GM19099 (cell line): Measurements from ENCODE around the gene ROCK2.

ENCODE experiments used
- POLR2A ChIP-seq: IDR thresholded peaks from 3 replicates; pipeline ENCODE4 v1.6.1; 2011; ENCODE audit warnings: low read depth; ENCODE audit not compliant: insufficient read length; ENCODE audit errors: extremely low read depth

The ROCK2 gene

DNA sequence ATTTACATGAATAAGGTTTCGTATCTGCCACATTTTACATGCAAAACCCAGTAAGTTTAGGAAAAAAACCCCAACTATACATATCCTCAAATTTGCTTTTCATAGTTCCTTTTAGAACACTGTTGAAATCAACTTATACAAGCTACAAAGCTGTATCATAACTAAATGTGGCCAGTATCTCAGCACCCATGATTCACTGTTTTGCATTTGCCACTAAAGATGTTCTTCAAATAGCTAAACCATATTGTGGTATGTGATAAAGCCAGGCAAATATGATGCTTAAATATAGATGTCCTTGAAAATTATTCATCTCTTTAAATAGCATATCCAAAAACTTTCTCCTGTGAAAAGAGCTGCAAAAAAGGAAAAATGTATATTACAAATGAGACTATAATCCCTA, 29.9 kb downstream of the ROCK2 start:
- TF ChIP-seq POLR2A: no peak

DNA sequence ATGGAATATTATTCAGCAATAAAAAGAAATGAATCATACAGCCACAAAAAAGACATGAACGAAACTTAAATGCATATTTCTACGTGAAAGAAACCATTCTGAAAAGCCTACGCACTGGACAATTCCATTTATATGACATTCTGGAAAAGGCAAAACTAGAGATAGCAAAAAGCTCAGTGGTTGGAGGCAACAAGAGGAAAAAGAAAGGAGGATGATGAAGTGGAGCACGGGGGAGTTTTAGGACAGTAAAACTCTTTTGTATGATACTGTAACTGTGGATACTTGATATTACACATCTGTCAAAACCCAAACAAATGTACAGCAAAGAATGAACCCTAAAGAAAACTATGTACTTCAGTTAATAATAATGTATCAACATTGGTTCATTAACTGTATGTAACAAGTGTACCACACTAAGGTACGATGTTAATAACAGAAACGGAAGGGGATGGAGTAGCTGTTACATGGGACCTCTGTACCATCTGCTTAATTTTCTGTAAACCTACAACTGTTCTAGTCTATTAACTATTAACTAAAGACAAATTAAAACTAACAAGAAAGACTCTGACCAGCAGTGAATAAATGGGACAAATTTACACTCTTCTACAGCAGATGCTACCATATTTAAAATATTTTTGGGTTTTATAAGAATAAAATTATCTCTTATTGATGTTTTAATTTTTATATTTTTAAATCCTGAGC, 31.5 kb downstream of the ROCK2 start:
- TF ChIP-seq POLR2A: no peak

DNA sequence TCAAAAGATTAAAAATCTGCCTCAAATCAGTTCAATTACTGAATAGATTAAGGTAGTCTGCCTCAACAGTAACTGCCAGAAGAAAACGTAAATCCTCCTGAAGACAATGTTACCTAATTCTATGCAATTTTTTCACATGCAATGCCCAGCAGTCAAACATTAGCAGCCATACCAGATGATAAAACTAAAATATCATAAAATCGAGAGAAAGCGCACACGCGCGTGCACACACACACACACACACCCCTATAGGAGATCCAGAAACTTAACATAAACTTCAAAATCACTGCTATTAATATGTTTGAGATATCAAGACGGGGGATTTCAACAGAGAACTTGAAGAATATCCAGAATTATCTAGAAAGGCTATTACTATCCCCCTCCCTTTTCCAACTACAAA, 32.9 kb downstream of the ROCK2 start:
- TF ChIP-seq POLR2A: no peak

DNA sequence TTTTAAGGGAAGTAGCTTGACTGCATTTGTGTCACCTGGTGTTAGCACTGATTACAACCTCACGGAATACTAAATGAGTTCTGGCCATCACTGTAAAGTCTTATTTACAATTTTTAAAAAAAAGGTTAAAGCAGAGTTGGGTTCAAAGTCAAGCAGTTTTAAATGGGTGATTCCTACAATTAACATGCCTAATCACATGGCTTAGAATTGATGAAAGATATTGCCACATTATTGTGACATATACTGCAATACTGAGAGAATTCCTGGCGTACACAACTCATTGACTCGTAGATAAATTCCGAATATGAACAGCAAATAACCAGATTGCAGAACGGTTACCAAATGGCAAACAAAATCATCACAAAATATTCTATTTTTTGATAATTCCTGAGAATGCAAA, 34.2 kb downstream of the ROCK2 start:
- no peak for TF ChIP-seq POLR2A

DNA sequence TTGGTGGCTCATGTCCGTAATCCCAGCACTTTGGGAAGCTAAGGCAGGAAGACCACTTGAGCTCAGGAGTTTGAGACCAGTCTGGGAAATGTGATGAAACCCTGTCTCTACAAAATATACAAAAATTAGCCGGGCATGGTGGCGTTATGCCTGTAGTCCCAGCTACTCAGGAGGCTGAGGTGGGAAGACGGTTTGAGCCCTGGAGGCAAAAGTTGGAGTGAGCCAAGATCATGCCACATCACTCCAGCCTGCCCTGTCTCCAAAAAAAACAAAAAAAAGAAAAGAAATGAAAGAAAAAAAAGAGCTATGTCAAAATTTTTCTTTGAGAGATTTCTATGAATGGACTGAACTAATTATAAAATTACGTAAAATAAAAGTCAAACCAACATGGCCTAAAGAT, 34.7 kb downstream of the ROCK2 start:
- no peak for TF ChIP-seq POLR2A

DNA sequence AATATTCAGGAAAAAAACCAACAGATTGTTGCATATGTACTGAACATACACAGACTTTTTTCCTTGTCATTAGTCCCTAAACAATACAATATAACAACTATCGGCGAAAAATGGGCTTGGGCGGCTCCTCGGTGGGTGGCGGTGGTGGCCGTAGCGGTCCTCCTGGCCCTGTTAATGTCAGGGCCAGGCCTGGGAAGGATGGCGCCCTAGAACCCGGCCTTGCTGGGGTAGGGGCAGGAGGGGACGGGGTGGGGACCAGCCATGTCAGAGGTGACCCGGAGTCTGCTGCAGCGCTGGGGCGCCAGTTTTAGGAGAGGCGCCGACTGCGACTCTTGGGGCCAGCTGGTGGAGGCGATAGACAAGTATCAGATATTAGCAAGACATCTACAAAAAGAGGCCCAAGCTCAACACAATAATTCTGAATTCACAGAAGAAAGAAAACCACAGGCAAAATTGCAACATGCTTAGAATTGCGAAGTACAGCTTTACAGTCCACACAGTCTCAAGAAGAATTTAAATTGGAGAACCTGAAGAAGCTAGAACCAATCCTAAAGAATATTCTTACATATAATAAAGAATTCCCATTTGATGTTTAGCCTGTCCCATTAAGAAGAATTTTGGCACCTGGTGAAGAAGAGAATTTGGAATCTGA, 36.5 kb downstream of the ROCK2 start:
- no peak for TF ChIP-seq POLR2A

DNA sequence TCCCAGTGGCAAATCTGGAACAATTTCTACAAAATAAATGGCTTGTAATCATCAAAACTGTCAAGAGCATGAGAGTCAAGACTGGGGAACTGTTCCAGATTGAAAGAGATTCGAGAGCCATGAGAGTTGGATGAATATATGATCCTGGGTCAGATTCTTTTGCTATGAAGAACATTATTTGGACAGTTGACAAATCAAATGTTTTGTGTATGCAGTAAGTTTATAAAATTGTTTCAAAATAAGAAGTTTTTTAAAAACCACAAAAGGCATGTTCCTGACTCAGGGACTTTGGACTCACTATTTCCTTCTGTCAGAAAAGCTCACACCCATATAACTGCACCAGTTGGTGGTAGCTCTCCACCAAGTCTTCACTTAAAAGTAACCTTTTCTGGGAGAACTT, 38.5 kb downstream of the ROCK2 start:
- TF ChIP-seq POLR2A: no peak

DNA sequence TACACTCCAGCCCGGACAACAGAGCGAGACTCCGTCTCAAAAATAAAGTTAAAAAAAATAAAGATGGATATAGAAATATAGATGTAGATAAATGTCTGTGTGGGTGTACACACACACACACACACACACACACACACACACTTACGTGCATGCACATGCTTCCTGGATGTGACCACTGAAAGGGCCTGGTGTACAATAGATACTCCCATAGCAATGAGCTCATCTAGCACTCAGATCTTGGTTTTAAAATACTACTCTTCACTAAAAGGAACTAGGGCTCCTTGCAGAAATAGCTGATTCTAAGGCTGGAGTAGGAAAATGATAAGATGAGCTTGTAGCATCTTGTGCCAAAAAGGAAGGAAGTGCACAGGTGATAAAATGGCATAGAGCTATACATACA, 39.1 kb downstream of the ROCK2 start:
- TF ChIP-seq POLR2A: no peak

DNA sequence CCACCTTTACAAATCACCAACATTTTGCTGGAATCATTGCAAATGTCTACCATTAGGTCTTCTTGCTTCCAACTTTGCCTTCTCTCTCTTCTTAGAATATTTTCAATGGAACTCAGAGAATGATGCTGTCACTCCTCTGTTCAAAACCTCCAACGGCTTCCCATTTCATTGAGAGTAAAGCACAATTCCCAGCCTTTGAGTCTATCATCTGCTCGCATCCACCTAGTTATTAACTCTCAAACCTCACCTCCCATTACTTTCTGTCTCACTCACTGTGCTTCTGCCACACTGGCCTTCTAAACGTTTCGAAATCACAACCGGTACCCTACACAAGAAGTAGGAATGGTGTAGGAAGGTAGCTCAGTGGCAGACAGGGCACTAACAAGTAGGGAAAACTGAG, 40.0 kb downstream of the ROCK2 start:
- TF ChIP-seq POLR2A: no peak

DNA sequence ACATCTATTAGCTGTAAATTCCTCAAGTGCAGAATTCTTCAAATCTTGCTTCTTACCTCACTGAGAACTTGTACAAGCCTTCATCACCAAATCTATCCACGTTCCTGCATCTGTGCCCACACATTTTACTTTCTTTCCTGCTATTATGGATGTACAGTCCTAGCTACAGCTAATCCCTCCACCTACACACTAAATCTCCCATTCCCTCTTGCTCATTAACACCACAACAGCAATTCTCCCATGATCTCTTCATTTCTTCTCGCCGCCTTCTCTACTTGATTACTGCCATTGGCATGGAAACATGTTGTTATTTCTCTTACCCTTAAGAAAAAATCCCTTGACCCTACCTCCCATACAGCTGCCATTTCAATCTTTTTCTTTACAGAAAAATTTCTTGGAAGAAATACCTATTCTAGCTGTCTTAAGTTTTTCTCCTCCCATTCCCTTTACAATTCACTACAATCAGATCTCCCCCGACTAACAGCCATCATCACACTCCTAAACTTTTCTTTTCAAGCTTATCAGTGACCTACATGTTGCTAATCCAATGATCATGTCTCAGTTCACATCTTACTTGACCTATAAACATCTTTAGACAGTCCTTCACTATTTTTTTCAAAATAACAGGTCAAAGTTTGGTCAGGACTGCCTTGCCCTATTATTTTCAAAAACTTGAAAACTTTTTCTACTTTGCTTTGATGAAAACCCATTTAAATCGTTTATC, 41.0 kb downstream of the ROCK2 start:
- TF ChIP-seq POLR2A: no peak

DNA sequence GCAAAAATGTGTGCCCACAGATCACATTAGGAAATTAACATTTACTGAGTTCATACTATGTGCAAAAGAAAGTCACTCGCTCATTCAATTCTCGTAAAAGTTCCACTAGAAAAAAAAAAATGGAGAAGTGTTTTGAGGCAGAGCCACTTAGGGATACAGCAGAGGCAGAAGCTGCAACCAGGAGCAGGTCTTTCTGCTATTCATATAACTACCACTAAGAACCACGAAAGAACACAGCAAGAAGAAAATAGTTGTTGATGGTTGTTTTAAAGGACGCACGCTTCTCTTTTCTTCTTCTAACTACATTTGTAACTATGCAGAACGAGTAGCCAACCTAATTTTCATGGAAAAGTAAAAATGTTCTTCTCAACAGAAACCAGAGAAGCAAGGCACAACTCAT, 45.0 kb downstream of the ROCK2 start:
- no peak for TF ChIP-seq POLR2A

DNA sequence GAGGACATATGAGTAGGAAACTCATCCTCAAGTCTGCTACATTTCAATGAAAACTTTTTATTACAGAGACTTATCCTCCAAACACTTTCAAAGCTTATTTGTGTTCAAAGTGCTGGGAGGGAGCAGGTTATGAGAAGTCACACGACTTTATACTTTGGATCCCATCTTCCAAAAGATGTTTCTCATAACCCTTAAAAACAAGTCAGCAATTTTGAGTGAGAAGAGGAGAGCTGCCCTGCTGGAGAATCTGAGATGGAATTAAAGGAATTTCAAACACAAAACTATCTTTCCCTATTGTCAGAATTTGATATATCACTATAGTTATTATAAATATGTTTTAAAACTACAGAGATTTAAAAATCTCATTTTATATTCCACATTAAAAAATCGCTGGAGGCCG, 45.8 kb downstream of the ROCK2 start:
- no peak for TF ChIP-seq POLR2A

DNA sequence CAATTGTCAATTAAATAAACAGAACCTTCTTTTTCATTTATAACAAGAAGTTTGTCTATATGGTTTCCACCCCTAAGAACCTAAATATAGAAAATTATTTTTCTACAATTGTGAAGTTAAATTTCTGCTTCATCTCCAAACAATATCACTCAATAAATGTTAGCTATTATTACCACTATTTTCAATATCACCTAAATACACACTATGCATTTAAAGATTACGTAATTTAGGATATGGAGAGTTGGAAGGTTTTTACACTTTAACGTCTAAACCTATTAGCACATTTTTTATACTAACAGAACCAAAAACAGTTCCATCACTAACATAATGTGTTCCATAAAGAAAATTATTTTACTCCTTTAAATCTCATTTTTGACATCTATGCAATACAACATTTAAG, 48.0 kb downstream of the ROCK2 start:
- no peak for TF ChIP-seq POLR2A

DNA sequence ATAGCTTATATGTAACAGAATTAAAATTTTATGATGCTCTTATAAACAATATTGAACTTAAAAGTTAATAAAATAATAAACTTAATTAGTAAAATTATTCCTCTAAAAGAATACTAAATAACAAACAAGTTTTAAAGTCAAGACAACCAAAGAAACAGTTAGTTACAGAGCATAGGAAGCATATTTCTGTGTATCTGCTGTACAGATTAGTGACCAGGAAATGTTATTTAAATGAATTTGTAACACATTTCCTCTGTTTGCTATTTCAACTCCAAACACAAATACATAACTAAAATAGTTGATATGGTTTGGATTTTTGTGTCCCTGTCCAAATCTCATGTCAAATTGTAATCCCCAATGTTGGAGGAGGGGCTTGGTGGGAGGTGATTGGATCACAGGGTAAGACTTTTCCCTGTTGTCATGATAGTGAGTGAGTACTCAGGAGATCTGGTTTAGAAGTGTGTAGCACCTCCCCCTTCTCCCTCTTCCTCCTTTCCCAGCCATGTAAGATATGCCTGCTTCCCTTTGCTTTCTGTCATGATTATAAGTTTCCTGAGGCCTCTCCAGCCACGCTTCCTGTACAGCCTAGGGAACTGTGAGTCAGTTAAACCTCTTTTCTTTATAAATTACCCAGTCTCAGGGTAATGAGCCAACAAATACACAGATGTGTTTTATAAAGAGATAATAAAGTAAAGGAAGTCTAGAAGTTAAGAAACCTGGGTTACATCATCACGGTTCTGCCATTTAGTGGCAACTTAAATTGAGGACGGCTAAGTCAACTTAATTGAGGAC, 51.8 kb downstream of the ROCK2 start:
- TF ChIP-seq POLR2A: no peak

DNA sequence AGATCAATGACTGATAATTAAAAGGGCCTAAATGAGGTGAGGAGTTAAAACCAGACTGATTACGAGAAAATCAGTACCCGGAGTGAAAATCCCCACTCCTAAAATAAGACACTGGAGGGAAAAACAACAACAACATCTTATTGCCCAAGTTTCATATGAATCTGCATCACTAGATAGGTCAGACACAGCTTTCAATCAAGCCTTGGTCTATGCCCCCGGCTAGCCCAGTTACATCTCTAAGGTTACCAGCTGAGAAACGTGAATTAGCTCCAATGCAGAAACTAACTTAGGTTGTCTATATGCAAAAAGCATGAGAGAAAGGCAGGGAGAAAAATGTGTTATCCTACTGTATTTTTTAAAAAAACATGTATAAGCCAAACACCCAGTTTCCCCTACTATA, 53.7 kb downstream of the ROCK2 start:
- no peak for TF ChIP-seq POLR2A

DNA sequence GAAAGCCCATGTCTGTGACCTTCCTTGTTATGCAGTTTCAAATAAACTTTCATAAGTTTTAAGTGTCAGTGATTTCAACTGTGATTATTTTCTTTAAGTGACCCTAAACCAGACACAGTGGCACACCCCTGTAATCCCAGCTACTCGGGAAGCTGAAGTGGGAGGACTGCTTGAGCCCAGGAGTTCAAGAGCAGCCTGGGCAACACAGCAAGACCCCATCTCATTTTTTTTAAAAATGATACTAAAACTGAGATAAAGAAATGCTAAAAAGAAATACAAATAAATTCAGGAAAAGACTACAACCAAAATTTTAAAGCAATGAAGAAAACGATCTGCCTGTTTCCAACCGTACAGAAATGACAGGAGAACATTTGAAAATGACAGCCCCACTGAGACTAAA, 54.2 kb downstream of the ROCK2 start:
- TF ChIP-seq POLR2A: no peak

DNA sequence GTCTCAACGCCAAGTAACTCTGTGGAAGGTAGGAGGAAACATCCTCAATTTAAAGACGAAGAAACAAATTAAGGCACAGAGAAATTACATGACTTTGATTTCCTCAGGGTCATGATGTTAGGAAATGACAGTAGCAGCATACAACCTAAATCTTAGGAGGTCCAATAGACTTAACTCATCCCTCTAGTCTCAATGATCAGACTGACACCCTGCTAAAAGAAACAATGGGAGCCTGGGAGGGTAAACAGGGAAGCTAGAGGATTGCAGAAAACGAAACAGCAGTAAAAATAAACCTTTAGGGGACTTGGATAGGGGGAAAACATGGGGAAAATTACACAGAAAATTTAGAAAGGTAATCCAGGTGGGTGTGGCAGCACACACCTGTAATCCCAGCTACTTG, 56.0 kb downstream of the ROCK2 start:
- TF ChIP-seq POLR2A: no peak
